NCI-H526 (cell line): Measurements from ENCODE around the gene ERBB4.

ENCODE experiments used
- DNase-seq, 2 experiments: peaks; one replicate each; lab custom pipeline; 2025; lab: John Stamatoyannopoulos, UW

Gene ERBB4

GRCh38 chr2:211469664-211470059, 1068.9 kb downstream of the ERBB4 start:
- DNase-seq: no peak

- DNase-seq: no peak
Observed at GRCh38 chr2:211468877-211469663, 1069.5 kb downstream of the ERBB4 start.

- DNase-seq: no peak
Observed at GRCh38 chr2:211468217-211468616, 1070.4 kb downstream of the ERBB4 start.

- no peak for DNase-seq
Observed at GRCh38 chr2:211463397-211463796, 1075.2 kb downstream of the ERBB4 start.

GRCh38 chr2:211458974-211459373, 1079.6 kb downstream of the ERBB4 start:
- DNase-seq: no peak

- no peak for DNase-seq
Observed at GRCh38 chr2:211457325-211457724, 1081.3 kb downstream of the ERBB4 start.

- peak; percentile 35 to 62 for DNase-seq
Observed at GRCh38 chr2:211455216-211455841, 1083.3 kb downstream of the ERBB4 start.

- DNase-seq: no peak
Observed at GRCh38 chr2:211454679-211455078, 1083.9 kb downstream of the ERBB4 start.

- DNase-seq: no peak
Observed at GRCh38 chr2:211453311-211453887, 1085.2 kb downstream of the ERBB4 start.

GRCh38 chr2:211451642-211452041, 1087.0 kb downstream of the ERBB4 start:
- no peak for DNase-seq

GRCh38 chr2:211449819-211450218, 1088.8 kb downstream of the ERBB4 start:
- DNase-seq: no peak

- DNase-seq: no peak
Observed at GRCh38 chr2:211447548-211447947, 1091.1 kb downstream of the ERBB4 start.

- no peak for DNase-seq
Observed at GRCh38 chr2:211440107-211440506, 1098.5 kb downstream of the ERBB4 start.

- no peak for DNase-seq
Observed at GRCh38 chr2:211439011-211439410, 1099.6 kb downstream of the ERBB4 start.

- DNase-seq: no peak
Observed at GRCh38 chr2:211437396-211437795, 1101.2 kb downstream of the ERBB4 start.

- DNase-seq: no peak
Observed at GRCh38 chr2:211436182-211436581, 1102.4 kb downstream of the ERBB4 start.

- no peak for DNase-seq
Observed at GRCh38 chr2:211435331-211435730, 1103.3 kb downstream of the ERBB4 start.

- DNase-seq: no peak
Observed at GRCh38 chr2:211434773-211435172, 1103.8 kb downstream of the ERBB4 start.

GRCh38 chr2:211429256-211429920, 1109.2 kb downstream of the ERBB4 start:
- DNase-seq: no peak

GRCh38 chr2:211426240-211426639, 1112.4 kb downstream of the ERBB4 start:
- no peak for DNase-seq

- DNase-seq: no peak
Observed at GRCh38 chr2:211423018-211423417, 1115.6 kb downstream of the ERBB4 start.

- DNase-seq: no peak
Observed at GRCh38 chr2:211417544-211417943, 1121.1 kb downstream of the ERBB4 start.

GRCh38 chr2:211416373-211416772, 1122.2 kb downstream of the ERBB4 start:
- no peak for DNase-seq
